Right lobe of liver (tissue), 4 donors: ENCODE measurements around the gene ADH4.

Experiments
- POLR2A ChIP-seq: fragments of 450-650 bp; IDR thresholded peaks from one replicate; pipeline ENCODE4 v1.6.1; 2017; ENCODE audit warnings: antibody characterized with exemption, mild to moderate bottlenecking
- TF ChIP-seq, protein P1 (sequence below), 4 donors: fragments of 200-600 bp in 3 of 4; fragments of 450-650 bp in 1 of 4; IDR thresholded peaks; one replicate each; pipeline versions ENCODE4 v1.5.1 to v1.8.0; 2016 to 2022; ENCODE audit warnings: antibody characterized with exemption in 4 of 4, mild to moderate bottlenecking in 2 of 4
- donor health status: DM: no; HTN: no; CAD: no.
- donor health status: DM: no; HTN: no; CAD: no.
- donor health status: DM: no; HTN: yes; CAD: no.

GRCh38 chr4:99079625-99080295, 64.3 kb downstream of the ADH4 start:
- TF ChIP-seq, protein P1, sequence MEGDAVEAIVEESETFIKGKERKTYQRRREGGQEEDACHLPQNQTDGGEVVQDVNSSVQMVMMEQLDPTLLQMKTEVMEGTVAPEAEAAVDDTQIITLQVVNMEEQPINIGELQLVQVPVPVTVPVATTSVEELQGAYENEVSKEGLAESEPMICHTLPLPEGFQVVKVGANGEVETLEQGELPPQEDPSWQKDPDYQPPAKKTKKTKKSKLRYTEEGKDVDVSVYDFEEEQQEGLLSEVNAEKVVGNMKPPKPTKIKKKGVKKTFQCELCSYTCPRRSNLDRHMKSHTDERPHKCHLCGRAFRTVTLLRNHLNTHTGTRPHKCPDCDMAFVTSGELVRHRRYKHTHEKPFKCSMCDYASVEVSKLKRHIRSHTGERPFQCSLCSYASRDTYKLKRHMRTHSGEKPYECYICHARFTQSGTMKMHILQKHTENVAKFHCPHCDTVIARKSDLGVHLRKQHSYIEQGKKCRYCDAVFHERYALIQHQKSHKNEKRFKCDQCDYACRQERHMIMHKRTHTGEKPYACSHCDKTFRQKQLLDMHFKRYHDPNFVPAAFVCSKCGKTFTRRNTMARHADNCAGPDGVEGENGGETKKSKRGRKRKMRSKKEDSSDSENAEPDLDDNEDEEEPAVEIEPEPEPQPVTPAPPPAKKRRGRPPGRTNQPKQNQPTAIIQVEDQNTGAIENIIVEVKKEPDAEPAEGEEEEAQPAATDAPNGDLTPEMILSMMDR (IDR thresholded peaks at IDR 0.05) = no peak
- no peak for TF ChIP-seq POLR2A
